Smooth muscle cell (in vitro differentiated cells): ENCODE results near the gene PEPD. TPM values are rescaled to one million over a fixed set of nuclear protein-coding genes. Genes with fewer than 3 reads are reported as not detected.

Experiments used
- DNase-seq: peaks from one replicate; lab custom pipeline; 2025; ENCODE audit not compliant: unreplicated experiment; lab: John Stamatoyannopoulos, UW
- H2AFZ ChIP-seq: fragments of 200-600 bp; sonication (generic); 2 replicates; pipeline ENCODE4 v1.6.0; 2016; ENCODE audit warnings: antibody characterized with exemption, low read depth, mild to moderate bottlenecking
- H3F3A ChIP-seq: fragments of 200-600 bp; sonication (generic); 2 replicates; pipeline ENCODE4 v1.6.0; 2017; ENCODE audit warnings: antibody characterized with exemption, low read depth
- H3K27ac ChIP-seq: fragments of 200-600 bp; sonication (generic); 2 replicates; pipeline ENCODE4 v1.5.1; 2016; ENCODE audit warnings: low read depth, mild to moderate bottlenecking
- H3K27me3 ChIP-seq: fragments of 200-600 bp; sonication (generic); 2 replicates; pipeline ENCODE4 v1.6.1; 2016; ENCODE audit warnings: low read depth, mild to moderate bottlenecking
- H3K36me3 ChIP-seq: fragments of 200-600 bp; sonication (generic); 2 replicates; pipeline ENCODE4 v1.5.1; 2016; ENCODE audit warnings: low read depth
- H3K4me1 ChIP-seq: fragments of 200-600 bp; sonication (generic); 2 replicates; pipeline ENCODE4 v1.5.1; 2016; ENCODE audit warnings: low read depth
- H3K4me2 ChIP-seq: fragments of 200-600 bp; sonication (generic); 2 replicates; pipeline ENCODE4 v1.6.0; 2016; ENCODE audit warnings: mild to moderate bottlenecking
- H3K4me3 ChIP-seq: fragments of 200-600 bp; sonication (generic); 2 replicates; pipeline ENCODE4 v1.5.1; 2016; ENCODE audit warnings: mild to moderate bottlenecking
- H3K79me2 ChIP-seq: fragments of 200-600 bp; sonication (generic); 2 replicates; pipeline ENCODE4 v1.6.0; 2016; ENCODE audit warnings: low read depth, mild to moderate bottlenecking
- H3K9ac ChIP-seq: fragments of 200-600 bp; sonication (generic); 2 replicates; pipeline ENCODE4 v1.6.0; 2016; ENCODE audit warnings: low read depth
- H3K9me3 ChIP-seq: fragments of 200-600 bp; sonication (generic); replicated peaks from 2 replicates; pipeline ENCODE4 v1.5.1; 2016; ENCODE audit warnings: low read depth
- H4K20me1 ChIP-seq: fragments of 200-600 bp; sonication (generic); 2 replicates; pipeline ENCODE4 v1.6.0; 2016; ENCODE audit warnings: low read depth
- WGBS: methylation state at CpG from one replicate; pipeline ENCODE4 v1.1.7; 2016; ENCODE audit warnings: low lambda C conversion rate; 5-methylcytosine and 5-hydroxymethylcytosine counted together
- polyA plus RNA-seq: library from polyadenylated mRNA; unstranded; fragments of >200 nt; fragmentation: Nextera tagmentation; extraction: Ambion mirVana; gene quantifications from 2 replicates; pipeline ENCODE4 v1.2.1, GENCODE V29; 2016
- total RNA-seq: library from RNA; depleted of rRNA; stranded (reverse); fragments of >200 nt; gene quantifications from 2 replicates; pipeline ENCODE4 v1.2.3, GENCODE V29; 2014
- TF ChIP-seq, protein P1 (sequence below): fragments of 200-600 bp; sonication (generic); IDR thresholded peaks from 2 replicates; pipeline ENCODE4 v1.5.1; 2017; ENCODE audit warnings: borderline replicate concordance, mild to moderate bottlenecking, antibody characterized with exemption; ENCODE audit not compliant: insufficient read depth, poor library complexity, severe bottlenecking

The PEPD gene
- total and polyA plus RNA-seq, 2 experiments from 2014 or later, result 57.2 to 70.4 TPM

DNA sequence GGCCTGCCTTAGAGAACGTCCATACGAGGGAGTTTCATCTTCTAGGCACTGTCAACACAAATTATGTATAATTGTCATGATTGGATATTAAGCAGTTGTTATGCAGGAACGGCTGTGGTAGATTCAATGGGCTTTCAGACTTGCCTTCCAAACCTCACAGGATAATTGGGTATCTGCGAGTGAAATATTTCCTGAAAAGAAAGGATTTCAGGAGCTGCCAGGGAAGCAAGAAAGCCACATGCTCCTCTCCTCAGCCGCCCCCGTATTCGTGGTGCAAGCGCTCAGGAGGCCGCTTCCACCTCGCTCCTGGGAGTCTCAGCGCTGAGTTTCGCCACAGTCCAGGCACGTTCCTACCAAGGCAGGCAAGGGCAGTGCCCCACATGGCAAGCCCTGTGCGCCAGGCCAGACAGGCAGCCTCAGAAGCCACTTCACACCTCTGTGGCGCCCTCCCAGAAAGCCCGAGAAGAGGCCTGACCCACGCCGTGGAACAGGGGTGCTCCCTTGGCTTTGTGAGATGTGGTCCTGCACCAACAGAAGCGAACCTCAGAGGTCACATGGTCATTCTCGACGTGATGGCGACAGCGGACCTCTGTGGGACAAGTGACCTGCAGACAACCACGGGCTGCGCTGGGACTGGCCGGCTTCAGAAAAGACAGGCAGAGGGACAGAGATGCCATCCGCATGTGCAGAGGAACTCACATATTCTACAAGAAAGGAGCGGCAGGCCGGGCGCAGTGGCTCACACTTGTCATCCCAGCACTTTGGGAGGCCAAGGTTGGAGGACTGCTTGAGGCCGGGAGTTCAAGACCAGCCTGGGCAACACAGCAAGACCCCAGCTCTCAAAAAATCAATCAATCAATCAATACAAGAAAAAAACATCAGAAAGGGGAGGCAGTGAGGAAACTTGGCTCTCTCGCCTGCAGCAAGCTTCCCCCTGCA is 106.7 kb downstream of the PEPD start:
- no peak overlapping the region for H3K4me2 ChIP-seq
- no peaks in the 10 kb centered on the region for H3K4me1 ChIP-seq
- DNase-seq, result no peak
- H2AFZ ChIP-seq, result no peak overlapping the region
- H3K9me3 ChIP-seq, result no peaks in the 10 kb centered on the region
- 95% methylated on average over 32 of the region's 32 CpGs for WGBS
- no peak overlapping the region for H3K4me3 ChIP-seq
- H3K9ac ChIP-seq, result no peak overlapping the region
- no peaks in the 10 kb centered on the region for H3K36me3 ChIP-seq
- TF ChIP-seq, protein P1, sequence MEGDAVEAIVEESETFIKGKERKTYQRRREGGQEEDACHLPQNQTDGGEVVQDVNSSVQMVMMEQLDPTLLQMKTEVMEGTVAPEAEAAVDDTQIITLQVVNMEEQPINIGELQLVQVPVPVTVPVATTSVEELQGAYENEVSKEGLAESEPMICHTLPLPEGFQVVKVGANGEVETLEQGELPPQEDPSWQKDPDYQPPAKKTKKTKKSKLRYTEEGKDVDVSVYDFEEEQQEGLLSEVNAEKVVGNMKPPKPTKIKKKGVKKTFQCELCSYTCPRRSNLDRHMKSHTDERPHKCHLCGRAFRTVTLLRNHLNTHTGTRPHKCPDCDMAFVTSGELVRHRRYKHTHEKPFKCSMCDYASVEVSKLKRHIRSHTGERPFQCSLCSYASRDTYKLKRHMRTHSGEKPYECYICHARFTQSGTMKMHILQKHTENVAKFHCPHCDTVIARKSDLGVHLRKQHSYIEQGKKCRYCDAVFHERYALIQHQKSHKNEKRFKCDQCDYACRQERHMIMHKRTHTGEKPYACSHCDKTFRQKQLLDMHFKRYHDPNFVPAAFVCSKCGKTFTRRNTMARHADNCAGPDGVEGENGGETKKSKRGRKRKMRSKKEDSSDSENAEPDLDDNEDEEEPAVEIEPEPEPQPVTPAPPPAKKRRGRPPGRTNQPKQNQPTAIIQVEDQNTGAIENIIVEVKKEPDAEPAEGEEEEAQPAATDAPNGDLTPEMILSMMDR, result no peak
- no peaks in the 10 kb centered on the region for H3F3A ChIP-seq
- H3K27me3 ChIP-seq, result no peaks in the 10 kb centered on the region
- no peaks in the 10 kb centered on the region for H3K79me2 ChIP-seq
- H4K20me1 ChIP-seq, result no peaks in the 10 kb centered on the region
- no peak overlapping the region for H3K27ac ChIP-seq

DNA sequence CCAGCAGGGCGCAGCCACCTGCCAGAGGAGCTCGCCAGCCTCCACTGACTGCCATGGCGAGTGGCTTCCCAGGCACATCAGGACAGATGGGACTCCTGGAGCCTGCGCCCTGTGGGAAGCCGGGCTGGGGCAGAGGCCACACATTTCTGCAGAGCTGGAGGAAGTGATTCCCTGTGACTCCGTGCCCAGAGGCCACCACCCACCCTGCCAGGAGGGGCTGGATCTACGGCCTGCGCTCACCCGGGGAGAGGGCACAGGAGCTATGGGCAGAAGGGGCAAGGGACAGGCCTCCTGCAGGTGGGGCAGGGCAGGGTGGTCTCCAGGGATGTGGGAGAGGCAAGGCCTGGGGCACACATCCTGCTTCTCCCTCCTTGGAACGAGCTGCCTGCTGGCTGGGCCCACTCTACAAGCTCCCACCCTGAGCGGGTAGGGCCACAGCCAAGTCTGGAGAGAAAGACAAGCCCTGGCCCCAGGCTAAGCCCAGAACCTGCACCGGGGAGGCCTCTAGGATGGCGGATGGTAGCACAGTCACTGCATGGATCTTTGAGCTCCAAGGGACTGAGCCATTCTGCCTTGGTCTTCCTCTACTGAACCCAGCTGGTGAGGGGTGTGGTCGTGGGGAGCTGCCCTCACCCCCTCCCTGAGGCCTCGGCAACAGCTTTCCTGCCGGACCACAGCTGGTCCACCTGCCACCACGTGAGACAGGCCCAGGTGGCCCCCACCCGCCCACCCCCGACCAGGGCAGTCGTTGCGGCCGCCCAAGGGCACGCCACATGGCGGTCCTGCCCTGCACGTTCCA is 107.5 kb downstream of the PEPD start:
- H3K27me3 ChIP-seq, result no peaks in the 10 kb centered on the region
- TF ChIP-seq, protein P1, result no peak
- DNase-seq, result no peak

DNA sequence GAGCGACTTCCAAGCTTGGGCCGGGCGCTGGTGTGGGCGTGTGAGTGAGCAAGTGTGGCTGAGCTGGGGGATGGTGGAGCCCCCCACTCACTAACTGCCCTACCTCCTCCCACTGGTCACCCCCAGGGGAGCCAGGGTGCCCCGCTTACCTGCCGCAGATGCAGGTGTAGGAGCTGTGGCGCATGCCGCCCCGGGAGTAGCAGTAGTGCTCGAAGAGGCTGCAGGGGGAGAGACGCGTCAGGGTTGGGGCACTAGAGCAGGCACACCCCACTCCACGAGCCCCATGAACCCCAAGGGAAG is 108.2 kb downstream of the PEPD start:
- Histone ChIP-seq H3F3A (no peaks in the 10 kb centered on the region), H3K4me3 (no peak overlapping the region), H3K9me3 (no peaks in the 10 kb centered on the region), H3K36me3 (no peaks in the 10 kb centered on the region), H3K4me2 (no peak overlapping the region), H3K4me1 (no peaks in the 10 kb centered on the region), H2AFZ (no peak overlapping the region), H3K27ac (no peak overlapping the region), H3K27me3 (no peaks in the 10 kb centered on the region), H3K9ac (no peak overlapping the region), H3K79me2 (no peaks in the 10 kb centered on the region), H4K20me1 (no peaks in the 10 kb centered on the region)
- no peak for DNase-seq
- TF ChIP-seq, protein P1, result no peak
- WGBS, result 98% methylated on average over 11 of the region's 13 CpGs

More for the DNA sequence above, 107.5 kb downstream of the PEPD start:
- Histone ChIP-seq H3K4me2 (no peak overlapping the region), H3K9me3 (no peaks in the 10 kb centered on the region), H3K9ac (no peak overlapping the region), H2AFZ (no peak overlapping the region), H3K36me3 (no peaks in the 10 kb centered on the region), H3K79me2 (no peaks in the 10 kb centered on the region), H3F3A (no peaks in the 10 kb centered on the region), H3K4me3 (no peak overlapping the region), H3K27ac (no peak overlapping the region), H4K20me1 (no peaks in the 10 kb centered on the region), H3K4me1 (no peaks in the 10 kb centered on the region)
- WGBS, result 87% methylated on average over 25 of the region's 25 CpGs
